ENCODE data around the gene CETN1.
A peak's percentile ranks its signal among the peaks of the same experiment; 100 is the strongest.

CETN1 gene

GRCh38 chr18:577643-578375 is 2.4 kb upstream of the CETN1 start:
- no peak for DNase-seq

DNA sequence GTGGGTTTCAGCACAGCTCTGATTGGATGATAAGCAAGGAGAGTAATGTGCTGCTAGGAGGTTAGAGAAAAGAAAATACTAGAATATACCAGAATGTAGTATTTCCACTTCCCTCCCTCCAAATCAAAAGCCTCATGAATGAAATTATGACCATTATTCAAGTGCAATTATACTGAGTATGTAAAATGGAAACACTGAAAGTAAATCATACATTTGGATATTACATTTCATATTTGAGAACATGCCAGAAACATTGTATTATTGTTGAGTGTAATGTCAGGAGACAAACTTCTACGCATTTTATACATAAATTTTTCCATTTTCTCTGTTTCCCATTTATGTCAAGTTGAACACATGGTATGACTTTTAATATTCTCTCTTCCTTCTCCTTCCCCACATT is 942 bp upstream of the CETN1 start:
- no peak for DNase-seq

GRCh38 chr18:581096-581495 is 916 bp downstream of the CETN1 start:
- DNase-seq: no peak

GRCh38 chr18:582465-582864 is 2.3 kb downstream of the CETN1 start:
- DNase-seq: no peak

GRCh38 chr18:595068-595467 is 14.9 kb downstream of the CETN1 start:
- DNase-seq: no peak

- DNase-seq: no peak
Observed at GRCh38 chr18:595571-595970, 15.4 kb downstream of the CETN1 start.

- DNase-seq: peak; percentile 44
Observed at GRCh38 chr18:596288-596881, 16.2 kb downstream of the CETN1 start.

DNA sequence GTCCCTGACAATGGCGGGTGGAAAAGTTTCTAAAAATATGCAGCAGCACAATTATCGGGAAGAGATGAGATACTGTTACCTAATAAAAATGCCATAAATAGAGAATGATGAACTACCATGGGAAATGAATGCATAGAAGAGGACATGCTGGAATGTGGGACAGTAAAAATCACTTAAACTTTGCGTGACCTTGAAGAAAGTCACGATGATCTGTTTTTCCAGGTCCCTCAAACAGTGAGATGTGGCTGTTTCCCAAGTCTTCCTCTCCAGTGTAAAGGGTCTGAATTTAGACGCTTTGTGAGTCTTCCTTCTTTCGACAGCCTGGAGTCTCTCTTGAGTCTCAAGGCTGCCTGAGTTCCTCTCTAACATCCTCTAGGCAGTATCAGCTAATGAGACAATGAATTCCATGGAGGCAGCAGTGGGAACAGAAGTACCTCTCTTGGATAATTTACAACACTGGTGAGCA is 18.0 kb downstream of the CETN1 start:
- no peak for DNase-seq

DNA sequence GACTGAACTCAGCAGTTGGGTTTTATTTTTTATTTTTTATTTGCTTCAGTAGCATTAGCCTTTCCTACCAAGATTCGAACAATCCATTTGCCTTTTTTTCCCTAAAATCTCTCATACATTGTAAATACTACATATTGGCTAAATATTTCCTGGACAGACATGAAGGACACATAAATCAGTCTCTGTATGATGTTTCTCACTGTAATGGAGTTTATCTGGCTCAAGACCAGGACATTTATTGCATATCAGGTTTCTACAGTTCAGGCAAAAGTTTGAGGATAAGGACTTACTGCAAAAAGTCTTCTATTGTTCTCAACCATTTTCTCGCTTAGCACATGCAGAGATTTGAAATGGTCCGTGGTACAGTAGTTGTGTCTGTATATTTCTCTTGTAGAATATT is 19.9 kb downstream of the CETN1 start:
- no peak for DNase-seq

DNA sequence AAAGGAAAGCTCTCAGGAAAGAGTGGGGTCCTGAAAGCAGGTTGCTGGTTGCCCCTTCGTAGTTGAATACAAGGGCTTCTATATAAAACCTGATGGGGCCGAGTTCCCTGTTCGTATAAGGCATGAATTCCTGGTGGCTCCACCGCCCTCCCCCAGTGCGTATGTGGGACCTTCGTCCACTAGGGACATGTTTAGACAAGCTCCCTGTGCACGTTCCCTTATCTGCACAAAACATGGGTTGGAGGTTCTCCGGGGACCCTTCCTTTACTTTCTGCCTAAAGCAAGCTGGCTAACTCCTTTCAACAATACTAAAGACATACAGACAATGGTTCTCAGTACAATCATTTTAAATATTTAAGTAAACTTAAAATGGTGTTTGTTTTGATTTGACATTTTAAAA is 24.6 kb downstream of the CETN1 start:
- DNase-seq: no peak

DNA sequence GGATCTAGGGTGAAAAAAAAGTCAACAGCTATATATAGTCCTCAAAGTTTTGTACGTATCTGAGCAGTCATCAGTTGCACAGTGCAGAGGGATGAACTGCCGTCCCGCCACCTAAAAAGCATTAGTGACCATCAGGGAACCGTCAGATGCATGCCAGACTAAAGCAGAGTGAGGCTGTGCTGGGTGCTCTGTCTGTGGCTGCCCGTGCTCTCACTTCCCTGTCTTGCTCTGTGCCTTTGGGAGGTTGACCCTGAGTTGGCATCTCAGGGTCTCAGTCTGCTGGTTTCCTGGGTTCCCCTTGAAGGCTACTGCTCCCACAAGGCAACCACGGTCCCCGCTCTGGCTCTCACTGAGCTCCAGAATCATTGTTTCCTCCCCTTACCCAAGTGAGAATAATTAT is 27.8 kb downstream of the CETN1 start:
- no peak for DNase-seq

DNA sequence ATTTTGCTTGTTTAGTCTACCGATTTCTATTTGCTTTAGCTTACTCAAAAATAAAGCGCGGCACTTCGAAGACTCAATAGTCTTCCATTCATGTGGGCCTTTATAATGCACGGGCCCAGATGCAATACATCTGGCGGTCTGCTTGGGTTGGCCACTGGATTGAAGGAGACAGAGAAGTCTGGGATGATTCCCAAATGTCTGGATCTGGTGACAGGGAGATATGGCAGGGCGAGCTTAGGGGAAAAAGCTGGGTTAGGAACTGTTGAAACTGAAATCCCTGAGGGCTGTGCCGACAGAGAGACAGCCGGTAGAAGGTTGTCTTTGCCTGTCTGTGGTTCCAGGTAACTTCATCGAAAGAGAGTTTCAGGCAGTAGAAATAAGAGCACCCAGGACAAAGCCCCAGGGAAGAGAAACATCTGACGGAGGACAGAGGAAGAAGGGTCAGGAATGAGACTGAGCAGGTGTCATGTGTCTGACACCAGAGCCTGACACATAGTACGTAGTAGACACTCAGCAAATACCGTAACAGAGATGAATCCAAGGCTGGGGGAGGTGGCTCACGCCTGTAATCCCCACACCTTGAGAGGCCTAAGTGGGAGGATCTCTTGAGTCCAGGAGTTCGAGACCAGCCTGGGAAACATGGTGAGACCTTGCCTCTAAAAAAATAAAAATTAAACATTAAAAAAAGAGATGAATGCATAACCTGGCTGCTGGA is 30.2 kb downstream of the CETN1 start:
- DNase-seq: no peak

- DNase-seq: no peak
Observed at GRCh38 chr18:612156-612555, 32.0 kb downstream of the CETN1 start.

DNA sequence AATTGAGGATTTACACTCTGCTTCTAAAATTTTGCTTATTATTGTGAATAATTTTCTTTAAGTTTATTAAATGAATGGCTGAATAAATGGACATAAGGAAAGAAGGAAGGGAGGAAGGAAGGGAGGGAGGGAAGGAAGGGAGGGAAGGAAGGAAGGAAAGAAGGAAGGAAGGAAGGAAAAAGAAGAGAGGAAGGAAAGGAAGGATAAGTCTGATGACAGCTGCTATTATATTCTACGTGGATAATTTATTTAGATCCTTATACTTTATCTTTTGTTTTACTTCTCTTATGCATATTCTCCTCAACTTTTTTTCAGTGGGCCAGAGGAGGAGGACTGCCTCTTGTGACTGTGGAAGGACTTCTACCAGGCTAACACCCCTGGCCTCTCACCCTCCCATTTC is 34.0 kb downstream of the CETN1 start:
- no peak for DNase-seq

GRCh38 chr18:615092-615521 is 34.9 kb downstream of the CETN1 start:
- DNase-seq: no peak

DNA sequence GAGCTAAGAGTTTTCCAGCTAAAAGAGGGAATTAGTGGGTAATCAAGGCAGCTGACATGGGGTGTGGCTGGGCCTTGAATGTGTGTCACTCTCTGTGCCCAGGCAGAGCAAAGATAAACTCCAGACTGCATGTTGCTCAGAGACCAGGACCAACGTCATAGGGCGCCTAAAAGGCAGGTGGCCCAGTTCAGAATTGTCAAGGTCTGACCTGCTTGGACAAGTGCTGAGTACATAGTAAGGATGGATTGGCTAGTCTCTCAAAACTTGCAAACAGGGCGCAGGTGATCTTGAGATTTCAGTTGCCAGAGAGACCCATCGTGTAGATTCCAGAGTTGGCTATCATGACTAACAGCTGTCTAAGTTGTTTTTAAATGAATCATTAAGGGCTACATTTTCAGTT is 35.6 kb downstream of the CETN1 start:
- DNase-seq: no peak

DNA sequence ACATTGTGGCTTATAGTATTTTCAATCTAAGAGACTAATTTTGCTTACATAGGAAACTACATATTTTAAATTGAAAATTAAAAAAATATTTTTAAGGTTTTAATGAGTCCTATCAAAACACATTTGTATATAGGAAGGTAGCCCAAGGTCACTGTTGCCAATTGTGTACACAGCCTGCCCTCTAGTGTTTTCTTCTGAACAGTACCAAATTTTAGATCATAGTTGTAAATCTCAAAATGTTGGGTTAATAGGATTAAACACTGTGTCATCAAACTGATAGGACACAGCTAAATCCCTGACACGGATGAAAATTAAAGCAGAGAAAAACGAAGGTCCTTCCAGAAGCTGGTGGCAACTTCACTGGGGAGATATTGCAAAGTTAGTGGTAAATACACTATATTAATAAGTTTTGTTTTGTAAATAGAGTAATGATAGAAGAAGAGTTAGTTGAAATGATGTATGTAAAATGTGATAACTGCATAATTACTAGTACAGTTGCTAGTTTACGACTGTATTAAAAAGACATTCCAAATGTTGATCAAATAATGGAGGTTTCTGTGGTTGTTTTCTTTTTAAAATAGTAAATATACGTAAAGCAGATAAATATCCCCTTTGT is 36.3 kb downstream of the CETN1 start:
- peak; percentile 48 for DNase-seq

DNA sequence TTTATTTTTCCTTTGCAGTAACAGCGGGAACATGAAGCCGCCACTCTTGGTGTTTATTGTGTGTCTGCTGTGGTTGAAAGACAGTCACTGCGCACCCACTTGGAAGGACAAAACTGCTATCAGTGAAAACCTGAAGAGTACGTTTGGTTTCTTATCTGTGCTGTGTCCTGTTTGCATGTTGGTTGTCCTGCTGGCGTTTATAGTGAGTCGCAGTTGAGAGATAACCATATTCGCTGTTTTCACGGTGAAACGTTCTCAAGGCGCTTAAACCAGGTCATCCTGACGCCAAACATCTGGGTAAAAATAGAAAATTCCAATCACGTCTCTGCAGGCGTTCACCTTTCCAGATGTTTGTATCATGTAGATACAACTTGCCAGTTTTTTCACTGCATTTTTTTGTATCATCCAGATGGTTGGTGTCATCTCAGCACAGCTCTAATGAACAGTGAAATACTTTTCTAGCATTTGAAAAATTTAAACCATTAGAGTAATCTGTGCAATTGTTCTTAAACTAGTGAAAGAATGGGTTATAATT is 37.9 kb downstream of the CETN1 start:
- DNase-seq: no peak

DNA sequence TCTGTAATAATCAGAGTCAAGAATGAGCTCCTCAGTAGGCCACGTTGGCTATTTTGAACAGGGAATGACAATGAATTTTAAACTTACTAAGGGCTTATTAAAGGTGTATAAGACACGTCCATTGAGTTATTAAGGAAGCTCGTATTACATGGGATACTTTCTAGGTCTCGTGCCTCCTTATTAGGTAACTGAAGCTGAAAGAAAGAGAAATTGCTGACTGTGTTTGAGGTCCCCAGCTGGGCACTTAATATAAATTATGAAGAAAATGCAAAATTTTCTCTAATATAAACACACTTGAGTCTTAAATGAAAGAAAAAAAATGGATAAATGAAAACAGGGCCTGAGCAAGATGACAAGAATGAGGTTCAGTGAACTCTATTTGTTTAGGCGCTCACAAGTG is 38.4 kb downstream of the CETN1 start:
- DNase-seq: no peak

GRCh38 chr18:621291-622043 is 41.3 kb downstream of the CETN1 start:
- DNase-seq: no peak

- DNase-seq: no peak
Observed at GRCh38 chr18:622289-622688, 42.1 kb downstream of the CETN1 start.

DNA sequence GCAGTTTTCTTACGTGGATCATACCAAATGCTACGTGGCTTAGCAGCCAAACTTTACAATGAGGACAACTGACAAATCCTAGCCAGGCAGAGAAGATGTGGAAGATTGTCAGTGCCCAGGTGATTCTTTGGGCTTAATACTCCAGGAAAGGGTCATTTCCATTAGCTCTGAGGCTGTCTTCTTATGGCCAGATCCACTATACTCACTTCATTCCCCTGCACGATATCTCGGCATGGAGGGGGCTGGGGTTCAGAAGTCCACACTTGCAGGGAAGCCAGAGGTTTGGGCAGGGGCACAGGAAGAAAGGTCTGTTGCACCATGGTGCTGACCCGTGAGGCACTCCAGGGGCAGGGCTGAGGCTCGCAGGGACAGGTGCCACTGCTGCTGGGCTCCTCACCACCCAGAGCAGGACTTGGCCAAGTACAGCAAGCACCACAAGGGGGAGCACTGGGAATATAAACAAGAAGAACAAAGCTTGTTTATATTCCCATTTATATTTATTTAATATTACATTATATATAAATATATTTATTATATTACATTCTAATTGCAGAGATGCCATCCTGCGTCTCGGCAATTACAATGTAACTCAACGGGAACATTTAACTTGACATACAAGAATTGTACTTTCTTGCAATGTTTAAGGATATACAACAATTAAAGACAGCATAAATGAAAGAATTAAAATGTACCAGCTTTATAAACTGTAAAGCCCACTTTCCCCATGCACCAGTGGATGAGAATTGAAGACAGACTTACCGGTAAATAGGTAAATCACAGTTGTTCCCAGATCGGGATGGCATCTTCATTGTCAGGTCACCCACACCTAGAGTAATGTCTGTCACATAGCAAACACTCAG is 43.8 kb downstream of the CETN1 start:
- peak; percentile 9 for DNase-seq

All from NCI-H748 treated with DMSO at 0.1 percent for 48 hours (cell line).